NCI-H345 (cell line): ENCODE results near the gene TP53RK.
A peak's percentile ranks its signal among the peaks of the same experiment; 100 is the strongest.

Source experiments
- DNase-seq: peaks from one replicate; lab custom pipeline; 2025; lab: John Stamatoyannopoulos, UW

Gene TP53RK

DNA sequence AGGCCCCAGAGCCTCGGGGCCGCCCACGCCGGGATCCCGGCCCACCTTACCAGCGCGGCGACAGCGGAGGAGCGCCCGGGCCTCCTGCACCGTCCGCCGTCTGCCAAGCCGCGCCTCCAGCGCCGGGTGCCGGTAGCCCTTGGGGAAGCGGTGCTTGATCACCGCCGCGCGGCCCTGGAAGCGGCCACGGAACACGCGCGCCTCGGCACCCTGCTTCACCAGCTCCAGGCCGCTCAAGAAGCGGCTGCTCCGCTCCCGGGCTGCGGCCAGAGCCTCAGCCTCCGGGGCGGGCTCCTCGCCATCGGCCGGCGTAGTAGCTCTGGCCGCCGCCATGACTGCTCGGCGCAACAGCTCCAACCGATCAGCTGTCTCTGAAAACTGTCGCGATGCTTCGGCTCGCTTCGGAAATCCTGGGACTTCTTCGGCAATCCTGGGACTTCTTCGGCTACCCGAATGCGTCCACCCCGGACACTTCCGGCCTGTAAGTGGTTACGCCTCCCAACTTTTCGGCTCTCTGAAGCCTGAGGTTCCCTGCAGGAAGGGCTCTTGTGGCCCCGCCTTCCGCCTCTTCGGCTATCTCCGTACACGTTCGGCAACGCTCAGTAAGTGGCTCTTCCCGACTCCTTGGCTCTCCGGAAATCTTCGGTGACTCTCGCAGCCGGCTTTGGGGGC lies at the start of gene TP53RK:
TP53RK (minus strand) TSS at position 363 of the 672 bp plus-strand sequence; CDS start at position 333, 30 bp downstream.
- peak; percentile 88 for DNase-seq

DNA sequence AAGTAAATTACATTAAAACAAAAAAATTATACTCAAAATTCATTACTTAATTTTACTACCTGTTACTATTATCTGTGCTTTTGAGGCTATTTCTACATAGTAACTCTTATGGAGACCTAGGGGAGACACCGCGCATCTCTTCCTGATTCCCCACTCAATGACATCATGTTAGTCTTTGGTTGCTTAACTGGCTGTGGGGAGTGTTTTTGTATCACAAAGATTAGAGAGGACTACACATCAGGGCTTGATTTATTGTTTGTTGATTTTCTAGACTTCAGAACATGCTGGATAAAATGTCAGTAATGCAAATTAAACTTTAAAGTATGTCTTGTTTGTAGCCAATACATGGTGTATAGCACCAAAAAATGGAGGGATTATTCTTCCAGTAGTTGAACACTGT lies 46.2 kb upstream of the TP53RK start:
- no peak for DNase-seq

DNA sequence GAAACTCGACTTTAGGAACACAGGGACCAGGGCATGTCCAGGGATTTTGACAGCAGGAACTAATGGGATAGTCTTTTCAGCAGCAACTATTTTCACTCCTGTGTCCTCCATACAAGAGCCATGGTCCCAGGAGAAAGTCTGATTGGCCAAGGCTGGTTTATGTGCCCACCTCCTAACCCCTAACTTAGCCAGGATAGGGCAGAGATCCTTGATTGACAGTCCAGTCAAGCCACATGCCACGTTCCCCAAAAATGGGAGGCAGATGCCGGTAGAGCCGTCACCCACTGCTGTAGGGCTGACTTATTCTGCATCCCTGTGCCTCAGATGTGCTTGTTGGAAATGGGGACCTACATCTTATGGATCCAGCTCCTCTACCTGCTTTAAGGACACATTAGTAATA lies 42.5 kb upstream of the TP53RK start:
- DNase-seq, result no peak

DNA sequence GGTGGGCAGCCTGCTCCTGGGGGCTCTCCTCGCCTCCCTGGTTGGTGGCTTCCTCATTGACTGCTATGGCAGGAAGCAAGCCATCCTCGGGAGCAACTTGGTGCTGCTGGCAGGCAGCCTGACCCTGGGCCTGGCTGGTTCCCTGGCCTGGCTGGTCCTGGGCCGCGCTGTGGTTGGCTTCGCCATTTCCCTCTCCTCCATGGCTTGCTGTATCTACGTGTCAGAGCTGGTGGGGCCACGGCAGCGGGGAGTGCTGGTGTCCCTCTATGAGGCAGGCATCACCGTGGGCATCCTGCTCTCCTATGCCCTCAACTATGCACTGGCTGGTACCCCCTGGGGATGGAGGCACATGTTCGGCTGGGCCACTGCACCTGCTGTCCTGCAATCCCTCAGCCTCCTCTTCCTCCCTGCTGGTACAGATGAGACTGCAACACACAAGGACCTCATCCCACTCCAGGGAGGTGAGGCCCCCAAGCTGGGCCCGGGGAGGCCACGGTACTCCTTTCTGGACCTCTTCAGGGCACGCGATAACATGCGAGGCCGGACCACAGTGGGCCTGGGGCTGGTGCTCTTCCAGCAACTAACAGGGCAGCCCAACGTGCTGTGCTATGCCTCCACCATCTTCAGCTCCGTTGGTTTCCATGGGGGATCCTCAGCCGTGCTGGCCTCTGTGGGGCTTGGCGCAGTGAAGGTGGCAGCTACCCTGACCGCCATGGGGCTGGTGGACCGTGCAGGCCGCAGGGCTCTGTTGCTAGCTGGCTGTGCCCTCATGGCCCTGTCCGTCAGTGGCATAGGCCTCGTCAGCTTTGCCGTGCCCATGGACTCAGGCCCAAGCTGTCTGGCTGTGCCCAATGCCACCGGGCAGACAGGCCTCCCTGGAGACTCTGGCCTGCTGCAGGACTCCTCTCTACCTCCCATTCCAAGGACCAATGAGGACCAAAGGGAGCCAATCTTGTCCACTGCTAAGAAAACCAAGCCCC lies 36.2 kb upstream of the TP53RK start:
- DNase-seq, result no peak

DNA sequence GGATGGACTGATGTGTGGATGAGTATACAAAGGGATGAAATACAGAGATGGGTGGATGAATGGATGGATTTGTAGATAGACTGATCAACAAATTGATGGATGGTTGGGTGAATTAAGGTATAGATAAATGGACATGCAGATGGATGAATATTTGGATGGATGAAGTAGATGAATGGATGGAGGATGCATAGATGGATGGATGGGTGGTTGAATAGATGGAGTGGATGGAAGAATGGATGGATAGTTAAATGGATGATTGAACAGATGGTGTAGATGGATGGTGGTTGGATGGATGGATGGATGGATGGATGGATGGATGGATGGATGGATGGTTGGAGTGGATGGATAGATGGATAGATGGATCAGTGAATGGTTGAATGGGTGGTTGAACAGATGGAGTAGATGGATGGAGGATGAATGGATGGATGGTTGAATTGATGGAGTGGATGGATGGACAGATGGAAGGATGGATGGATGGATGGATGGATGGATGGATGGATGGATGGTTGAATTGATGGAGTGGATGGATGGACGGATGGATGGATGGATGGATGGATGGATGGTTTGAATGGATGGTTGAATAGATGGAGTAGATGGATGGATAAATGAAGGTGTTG lies 35.2 kb upstream of the TP53RK start:
- DNase-seq, result no peak

DNA sequence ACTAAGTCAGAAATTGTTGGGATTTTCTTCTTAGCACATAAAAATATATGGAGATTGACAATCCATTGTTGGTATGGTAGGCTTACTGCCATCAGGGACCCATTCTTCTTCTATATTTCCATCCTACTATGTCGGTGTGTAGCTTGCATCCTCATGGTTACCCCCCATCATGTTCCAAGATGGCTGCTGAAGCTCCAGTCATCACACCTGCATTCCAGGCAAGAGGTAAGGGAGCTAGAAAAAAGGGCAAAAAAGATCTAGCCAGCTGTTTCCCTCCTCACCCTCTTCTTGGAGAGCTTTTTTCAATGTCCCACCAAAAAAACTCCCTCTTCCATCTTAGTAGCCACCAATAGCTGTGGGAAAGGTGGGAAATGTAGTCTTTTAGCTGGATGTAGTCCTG lies 33.8 kb upstream of the TP53RK start:
- no peak for DNase-seq

DNA sequence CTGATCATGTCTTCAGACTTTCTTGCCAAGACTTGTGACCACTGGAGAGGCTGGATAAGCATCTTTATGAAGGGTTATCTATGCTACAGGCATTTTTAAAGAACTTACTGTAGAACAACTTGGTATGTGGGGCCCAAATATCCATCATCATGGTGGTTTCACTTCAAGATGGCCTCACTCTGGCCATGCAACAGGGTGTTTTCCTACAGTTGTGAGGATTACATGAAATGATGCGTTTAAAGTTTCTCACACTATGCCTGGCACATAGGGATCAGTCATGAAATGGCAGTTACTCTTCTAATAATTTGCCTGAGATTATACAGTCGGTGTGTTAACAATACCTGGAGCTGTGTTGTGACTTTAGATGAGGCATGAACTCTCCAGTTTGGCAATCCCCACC lies 33.2 kb upstream of the TP53RK start:
- no peak for DNase-seq

DNA sequence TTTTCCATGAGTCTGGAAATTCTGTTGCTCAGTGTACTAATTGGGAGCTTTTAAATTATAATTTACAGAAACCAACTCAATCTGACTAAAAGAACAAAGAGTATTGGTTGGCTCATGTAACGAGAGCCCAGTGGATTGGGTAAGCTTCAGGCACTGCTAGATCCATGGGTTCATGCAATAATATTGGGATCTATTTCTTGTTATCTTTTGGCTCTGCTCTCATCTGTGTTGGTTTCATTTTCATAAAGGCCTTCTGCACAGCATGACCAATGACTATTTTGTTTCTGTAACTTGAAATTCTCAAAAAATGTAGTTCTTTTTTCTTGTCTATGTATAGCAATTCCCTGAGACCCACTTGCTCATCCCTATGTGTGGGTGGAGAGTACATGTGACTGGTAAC lies 32.2 kb upstream of the TP53RK start:
- DNase-seq, result no peak

DNA sequence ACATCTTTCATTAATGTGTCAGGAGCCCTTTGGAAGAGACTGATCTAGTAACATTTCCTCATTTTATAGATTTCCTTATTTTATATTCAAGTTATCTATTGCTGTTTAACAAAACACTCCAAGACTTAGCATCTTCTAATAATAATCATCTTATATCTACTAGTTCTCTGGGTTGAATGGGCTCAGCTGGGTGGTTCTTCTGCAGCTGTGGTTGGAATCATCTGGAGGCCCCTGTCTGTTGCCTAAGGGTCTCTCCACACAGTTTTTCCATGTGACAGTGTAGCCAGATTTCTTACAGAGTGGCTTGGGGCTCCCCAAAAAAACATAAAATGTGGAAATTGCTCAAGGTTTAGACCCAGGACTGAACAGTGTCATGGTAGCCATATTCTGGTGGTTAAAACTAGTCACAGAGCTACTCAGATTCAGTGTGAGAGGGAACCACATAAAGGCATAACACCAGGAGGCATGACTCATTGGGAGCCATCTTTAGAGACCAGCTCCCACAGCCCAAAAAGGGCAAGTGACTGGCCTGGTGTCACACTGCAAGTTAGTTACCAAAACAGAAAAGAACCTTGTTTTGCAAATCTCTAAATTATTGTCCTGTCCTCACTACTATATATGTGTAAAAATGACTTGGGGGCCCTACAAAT lies 31.7 kb upstream of the TP53RK start:
- DNase-seq, result no peak

DNA sequence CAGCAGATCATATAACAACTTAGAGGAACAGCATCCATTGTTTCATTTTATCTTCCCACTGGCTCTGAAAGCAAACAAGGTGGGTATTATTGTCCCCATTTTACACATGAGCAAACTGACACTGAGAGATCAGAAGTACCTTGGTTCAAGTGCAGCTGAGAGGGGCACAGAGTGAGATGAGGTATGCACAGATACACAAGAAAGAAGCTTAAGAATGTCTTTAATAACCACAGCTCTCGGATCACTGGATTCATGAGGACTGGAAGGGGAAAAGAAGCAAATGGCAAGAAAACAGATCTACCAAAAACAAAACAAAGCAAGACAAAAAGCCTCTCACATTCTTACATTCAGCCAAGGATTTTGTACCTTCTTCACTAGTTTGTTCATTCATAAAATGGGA lies 30.8 kb upstream of the TP53RK start:
- no peak for DNase-seq

DNA sequence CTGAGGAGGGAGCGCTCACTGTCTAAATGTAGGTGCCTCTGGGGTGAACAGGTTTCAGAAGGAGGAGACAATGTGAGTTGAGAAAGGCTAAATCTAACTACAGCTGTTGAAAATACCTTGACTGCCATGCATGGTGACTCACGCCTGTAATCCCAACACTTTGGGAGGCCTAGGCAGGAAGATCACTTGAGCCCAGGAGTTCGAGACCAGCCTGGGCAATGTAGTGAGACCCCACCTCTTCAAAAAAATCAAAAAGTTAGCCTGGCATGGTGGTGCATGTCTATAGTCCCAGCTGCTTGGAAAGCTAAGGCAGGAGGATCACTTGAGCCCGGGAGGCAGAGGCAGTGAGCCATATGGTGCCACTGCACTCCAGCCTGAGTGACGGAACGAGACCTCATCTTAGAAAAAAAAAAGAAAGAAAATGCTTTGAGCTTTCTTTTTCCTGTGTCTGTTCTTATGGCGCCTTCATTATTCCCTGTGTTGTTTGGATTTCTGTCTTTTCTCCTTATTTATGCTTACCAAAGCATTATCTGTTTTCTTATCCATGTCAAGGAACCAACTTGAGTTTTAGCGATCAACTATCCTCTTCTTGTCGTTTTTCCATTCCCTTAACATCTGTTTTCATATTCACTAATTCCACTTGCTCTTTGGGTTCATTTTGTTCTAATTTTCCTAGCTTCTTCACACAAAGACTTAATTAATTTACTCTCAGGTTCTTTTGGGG lies 28.7 kb upstream of the TP53RK start:
- DNase-seq, result no peak

DNA sequence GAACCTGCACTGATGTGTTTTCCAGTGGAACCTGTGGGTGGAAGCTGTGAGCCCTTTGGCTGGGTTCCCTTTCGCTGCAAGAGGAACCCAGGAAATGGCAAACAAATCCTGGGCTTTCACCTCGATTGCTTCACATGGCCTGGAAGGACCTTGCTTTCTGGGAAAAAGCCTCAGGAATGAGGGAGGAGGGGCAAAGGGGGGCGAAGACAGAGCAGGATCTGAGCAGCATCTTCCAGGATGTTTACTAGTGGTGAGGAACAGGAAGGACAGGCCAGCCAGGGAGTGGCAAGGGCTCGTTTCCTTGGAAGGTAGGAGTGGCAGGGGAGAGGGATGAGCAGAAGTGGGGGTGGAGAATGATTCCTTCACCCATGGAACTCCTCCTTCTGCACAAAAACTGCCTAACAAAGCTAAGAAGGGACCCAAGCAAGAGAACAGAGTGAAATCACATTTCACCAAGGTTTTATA lies 26.1 kb upstream of the TP53RK start:
- no peak for DNase-seq

DNA sequence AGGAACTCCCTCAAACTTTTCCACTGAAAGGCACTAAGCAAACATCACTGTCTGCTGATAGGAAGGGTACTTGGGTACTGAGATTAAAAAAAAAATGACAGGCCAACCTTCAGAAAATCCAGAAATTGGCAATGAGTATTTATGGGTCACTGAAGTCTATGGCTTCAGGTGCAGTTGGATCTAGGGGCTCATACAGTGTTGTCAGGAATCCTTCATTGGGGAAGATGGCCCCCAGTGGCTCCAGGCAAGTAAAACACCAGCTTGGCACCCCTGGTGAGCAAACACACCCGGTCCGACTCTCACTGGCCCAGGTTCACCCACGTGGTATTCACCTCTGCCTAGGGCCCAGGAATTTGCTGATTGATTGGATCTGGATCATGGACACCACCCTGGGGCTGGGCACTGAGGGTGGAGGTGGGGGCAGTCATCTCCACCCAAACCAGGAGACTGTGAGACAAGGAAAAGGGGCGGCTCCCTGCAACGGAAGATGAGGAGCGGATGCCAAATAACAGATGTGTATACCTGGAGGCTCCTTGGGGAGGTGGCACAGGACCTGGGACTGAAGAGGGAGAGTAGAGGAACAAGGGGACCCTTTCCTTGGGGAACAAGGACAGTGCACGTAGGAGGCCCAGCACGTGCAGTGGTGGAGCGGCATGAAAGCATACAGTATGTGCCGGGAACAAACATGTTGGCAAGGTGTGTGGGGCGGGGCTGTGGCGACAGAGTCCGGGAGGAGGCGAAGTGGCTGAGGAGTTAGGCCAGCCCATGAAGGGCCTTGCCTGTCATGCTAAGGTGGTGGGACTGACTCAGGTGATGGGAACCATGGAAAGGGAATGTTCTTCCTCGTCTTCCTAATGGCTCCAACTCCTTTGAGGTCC lies 25.0 kb upstream of the TP53RK start:
- no peak for DNase-seq

DNA sequence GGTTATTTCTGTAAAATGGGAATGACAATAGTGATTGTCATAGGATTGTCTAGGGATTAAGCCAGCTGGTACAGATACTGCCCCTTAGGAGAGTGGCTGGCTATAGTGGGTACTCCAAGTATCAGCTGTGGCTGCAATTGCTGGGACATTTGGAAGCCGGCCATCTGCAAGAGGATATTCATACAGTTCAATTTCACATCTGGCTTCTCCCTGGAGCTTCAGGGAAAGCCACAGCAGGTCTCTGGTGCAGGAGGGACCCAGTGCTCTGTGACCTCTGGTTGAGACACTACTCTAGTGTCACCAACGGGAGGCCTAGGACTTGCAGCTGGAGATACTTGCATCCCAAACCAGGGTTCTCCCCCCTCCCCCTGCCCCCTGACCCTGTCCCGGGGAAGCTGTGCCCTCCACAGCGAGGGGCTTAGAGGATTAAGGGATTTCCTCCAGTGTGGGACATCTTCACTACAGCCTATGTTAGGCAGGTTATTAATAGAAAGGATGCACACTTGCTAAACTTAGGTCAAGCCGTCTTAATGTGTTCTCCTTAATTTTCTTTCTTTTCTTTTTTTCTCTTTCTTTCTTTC lies 22.9 kb upstream of the TP53RK start:
- DNase-seq, result no peak

DNA sequence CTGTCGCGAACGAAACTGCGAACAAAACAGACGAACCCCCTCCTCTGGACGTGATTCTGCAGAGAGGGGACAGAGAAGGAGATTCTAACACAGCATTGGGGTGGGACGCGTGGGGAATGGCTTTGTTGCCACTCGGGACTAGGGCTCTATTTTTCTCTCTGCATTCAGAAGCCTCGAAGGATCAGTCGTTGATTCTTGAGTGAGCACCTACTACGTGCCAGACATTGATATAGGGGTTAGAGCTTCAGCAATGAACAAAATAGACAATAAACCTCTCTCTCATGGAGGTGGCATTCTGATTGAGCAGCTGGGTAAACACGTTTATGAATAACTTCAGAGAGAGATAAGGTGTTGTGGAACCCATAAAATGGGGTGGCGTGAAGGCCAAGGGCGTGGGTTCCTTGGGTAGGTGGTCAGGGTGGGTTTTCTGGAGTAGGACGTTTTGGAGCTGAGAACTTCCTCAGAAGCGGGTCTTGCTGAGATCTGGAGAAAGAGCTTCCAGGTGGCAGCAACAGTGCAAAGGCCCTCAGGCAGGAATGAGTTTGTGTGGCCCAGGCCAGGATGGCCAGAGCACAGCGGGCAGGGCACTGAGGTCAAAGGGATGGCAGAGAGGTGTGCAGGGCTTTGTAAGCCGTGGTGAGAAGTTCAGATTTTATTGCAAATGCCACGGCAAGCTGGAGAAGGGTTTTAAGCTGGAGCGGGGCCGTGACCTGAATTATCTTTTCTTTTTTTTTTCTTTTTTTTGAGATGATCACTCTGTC lies 21.1 kb upstream of the TP53RK start:
- DNase-seq, result no peak

DNA sequence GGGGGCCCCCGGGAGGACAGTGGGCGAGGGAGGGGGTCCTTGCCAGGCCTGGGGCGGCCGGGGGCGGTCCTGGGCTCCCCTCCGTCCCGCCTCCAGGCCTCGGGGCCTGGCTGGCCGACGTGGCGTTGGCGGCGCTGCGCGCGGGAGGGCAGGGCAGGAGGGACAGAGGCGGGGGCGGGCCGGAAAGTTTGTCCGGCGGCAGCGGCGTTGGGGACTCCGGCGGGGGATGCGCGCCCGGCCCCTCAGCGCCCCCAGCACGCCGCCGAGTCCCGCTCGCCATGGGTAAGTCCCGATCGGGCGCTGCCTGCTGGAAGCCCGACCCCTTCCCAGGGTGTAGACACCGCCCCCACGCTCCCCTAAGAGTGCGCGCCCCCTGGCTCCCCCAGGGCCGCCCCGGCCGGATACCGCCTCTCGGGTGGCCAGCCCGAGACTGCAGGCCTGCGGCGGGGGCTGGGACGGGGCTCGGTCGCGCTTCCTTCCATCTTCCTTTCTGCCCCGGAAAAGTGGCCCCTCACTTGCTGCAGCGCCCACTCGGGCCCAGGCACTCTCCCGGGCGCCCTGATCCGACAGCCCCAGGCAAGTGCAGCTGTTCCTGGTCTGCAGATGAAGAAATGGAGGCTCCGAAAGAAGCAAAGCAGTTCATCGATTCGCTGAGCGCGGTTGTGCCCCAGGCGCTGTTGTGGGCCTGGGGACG lies 20.4 kb upstream of the TP53RK start, which contains the start of gene SLC2A10:
SLC2A10 (plus strand) TSS at position 191 of the 694 bp plus-strand sequence; CDS start at position 279, 88 bp downstream.
- DNase-seq, result no peak

DNA sequence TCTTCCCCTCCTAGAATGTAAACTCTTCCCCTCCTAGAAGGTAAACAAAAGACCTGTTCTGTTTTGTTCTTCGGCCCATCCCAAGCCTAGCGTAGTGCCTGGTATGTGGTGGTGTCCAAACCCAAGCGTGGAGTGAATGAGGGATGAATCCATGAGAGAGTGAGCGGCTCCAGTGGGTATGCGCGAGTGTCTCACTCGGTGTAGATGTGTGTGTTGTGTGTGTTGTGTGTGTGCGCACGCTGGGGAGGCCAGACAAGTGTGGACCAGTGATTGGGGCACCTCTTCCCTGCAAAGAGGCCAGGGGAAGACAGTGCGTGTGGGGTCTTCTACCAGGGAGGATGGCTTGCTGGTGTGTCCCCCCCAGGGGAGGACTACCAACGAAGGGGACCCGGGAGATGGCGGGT lies 19.8 kb upstream of the TP53RK start:
- DNase-seq, result no peak

DNA sequence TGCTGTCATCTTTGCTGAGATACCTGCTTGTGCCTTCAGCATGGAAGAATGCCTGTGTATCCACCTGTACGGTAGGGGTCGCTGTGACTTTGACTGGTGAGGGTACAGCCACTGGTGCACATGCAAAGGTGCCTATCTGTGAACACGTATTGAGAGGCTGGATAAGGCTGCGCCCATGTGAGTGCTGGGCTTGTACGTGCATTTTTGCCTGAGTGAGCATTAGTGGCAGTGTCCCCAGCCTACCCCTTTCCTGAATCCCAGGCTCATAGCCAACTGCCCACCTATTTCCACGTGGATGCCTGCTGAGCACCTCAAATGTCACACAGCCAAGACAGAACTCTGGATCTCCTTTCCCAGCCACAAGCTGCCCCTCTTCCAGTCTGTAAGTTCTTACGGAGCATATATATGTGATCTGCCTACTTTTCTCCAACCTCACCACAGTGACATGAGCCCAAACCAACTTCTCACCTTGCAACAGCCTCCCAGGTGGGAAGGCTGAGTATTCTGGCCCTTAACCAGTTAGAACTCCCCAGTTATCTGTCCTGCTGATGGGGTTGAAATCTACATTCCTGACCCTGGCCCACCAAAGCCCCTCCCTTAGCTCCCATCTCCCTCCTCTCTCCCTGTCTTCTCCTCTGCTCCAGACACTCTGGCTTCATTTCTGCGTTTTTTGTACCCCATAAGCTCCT lies 19.1 kb upstream of the TP53RK start:
- no peak for DNase-seq
